Smooth muscle cell (in vitro differentiated cells): ENCODE data around the gene CBARP. TPM values are rescaled to one million over a fixed set of nuclear protein-coding genes. Genes with fewer than 3 reads are reported as not detected.

Source experiments
- DNase-seq: peaks from one replicate; lab custom pipeline; 2025; ENCODE audit not compliant: unreplicated experiment; lab: John Stamatoyannopoulos, UW
- H2AFZ ChIP-seq: fragments of 200-600 bp; sonication (generic); 2 replicates; pipeline ENCODE4 v1.6.0; 2016; ENCODE audit warnings: antibody characterized with exemption, low read depth, mild to moderate bottlenecking
- H3F3A ChIP-seq: fragments of 200-600 bp; sonication (generic); 2 replicates; pipeline ENCODE4 v1.6.0; 2017; ENCODE audit warnings: antibody characterized with exemption, low read depth
- H3K27ac ChIP-seq: fragments of 200-600 bp; sonication (generic); 2 replicates; pipeline ENCODE4 v1.5.1; 2016; ENCODE audit warnings: low read depth, mild to moderate bottlenecking
- H3K27me3 ChIP-seq: fragments of 200-600 bp; sonication (generic); 2 replicates; pipeline ENCODE4 v1.6.1; 2016; ENCODE audit warnings: low read depth, mild to moderate bottlenecking
- H3K36me3 ChIP-seq: fragments of 200-600 bp; sonication (generic); 2 replicates; pipeline ENCODE4 v1.5.1; 2016; ENCODE audit warnings: low read depth
- H3K4me1 ChIP-seq: fragments of 200-600 bp; sonication (generic); 2 replicates; pipeline ENCODE4 v1.5.1; 2016; ENCODE audit warnings: low read depth
- H3K4me2 ChIP-seq: fragments of 200-600 bp; sonication (generic); 2 replicates; pipeline ENCODE4 v1.6.0; 2016; ENCODE audit warnings: mild to moderate bottlenecking
- H3K4me3 ChIP-seq: fragments of 200-600 bp; sonication (generic); 2 replicates; pipeline ENCODE4 v1.5.1; 2016; ENCODE audit warnings: mild to moderate bottlenecking
- H3K79me2 ChIP-seq: fragments of 200-600 bp; sonication (generic); 2 replicates; pipeline ENCODE4 v1.6.0; 2016; ENCODE audit warnings: low read depth, mild to moderate bottlenecking
- H3K9ac ChIP-seq: fragments of 200-600 bp; sonication (generic); 2 replicates; pipeline ENCODE4 v1.6.0; 2016; ENCODE audit warnings: low read depth
- H3K9me3 ChIP-seq: fragments of 200-600 bp; sonication (generic); replicated peaks from 2 replicates; pipeline ENCODE4 v1.5.1; 2016; ENCODE audit warnings: low read depth
- H4K20me1 ChIP-seq: fragments of 200-600 bp; sonication (generic); 2 replicates; pipeline ENCODE4 v1.6.0; 2016; ENCODE audit warnings: low read depth
- CTCF ChIP-seq: fragments of 200-600 bp; sonication (generic); IDR thresholded peaks from 2 replicates; pipeline ENCODE4 v1.5.1; 2017; ENCODE audit warnings: borderline replicate concordance, mild to moderate bottlenecking, antibody characterized with exemption; ENCODE audit not compliant: insufficient read depth, poor library complexity, severe bottlenecking
- WGBS: methylation state at CpG from one replicate; pipeline ENCODE4 v1.1.7; 2016; ENCODE audit warnings: low lambda C conversion rate; 5-methylcytosine and 5-hydroxymethylcytosine counted together
- polyA plus RNA-seq: library from polyadenylated mRNA; unstranded; fragments of >200 nt; fragmentation: Nextera tagmentation; extraction: Ambion mirVana; gene quantifications from 2 replicates; pipeline ENCODE4 v1.2.1, GENCODE V29; 2016
- total RNA-seq: library from RNA; depleted of rRNA; stranded (reverse); fragments of >200 nt; gene quantifications from 2 replicates; pipeline ENCODE4 v1.2.3, GENCODE V29; 2014

CBARP gene
- total and polyA plus RNA-seq, 2 experiments from 2014 or later = 2.7 to 10.5 TPM

- no peak overlapping the region for H3K4me2 ChIP-seq
- 92% methylated on average over 46 of the region's 48 CpGs for WGBS
- DNase-seq = no peak
- no peak overlapping the region for H3K4me3 ChIP-seq
- H2AFZ ChIP-seq = no peak overlapping the region
- H3F3A ChIP-seq = no peaks in the 10 kb centered on the region
- H3K79me2 ChIP-seq = peaks cover 22% of the 10 kb centered on the region
- peaks cover 68% of the 10 kb centered on the region for H4K20me1 ChIP-seq
- TF ChIP-seq CTCF = peak; percentile 50
- H3K9me3 ChIP-seq = no peaks in the 10 kb centered on the region
- no peak overlapping the region for H3K27ac ChIP-seq
- no peaks in the 10 kb centered on the region for H3K36me3 ChIP-seq
- H3K9ac ChIP-seq = no peak overlapping the region
- no peaks in the 10 kb centered on the region for H3K4me1 ChIP-seq
- no peaks in the 10 kb centered on the region for H3K27me3 ChIP-seq
Observed at GRCh38 chr19:1223018-1223855, 14.6 kb downstream of the CBARP start.

DNA sequence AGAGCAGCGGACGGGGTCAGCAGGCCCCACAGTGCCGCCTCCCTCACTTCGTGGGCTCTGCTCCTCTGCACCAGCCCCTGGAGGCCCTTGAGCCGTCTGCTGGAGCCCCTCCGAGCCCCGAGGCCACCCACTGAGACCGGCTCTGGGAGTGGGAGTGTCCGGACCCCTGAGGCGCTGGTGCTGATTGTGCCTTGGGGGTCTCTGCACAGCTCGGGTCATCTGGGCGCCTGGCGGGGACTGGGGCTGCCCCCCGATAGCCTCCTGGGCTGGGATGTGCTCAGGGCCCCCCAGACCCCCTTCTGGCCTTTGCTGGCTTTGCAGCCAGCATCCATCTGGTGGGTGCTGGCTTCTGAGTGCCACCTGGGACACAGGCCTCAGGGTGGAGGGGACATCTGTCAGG lies 15.4 kb downstream of the CBARP start:
- H3K9me3 ChIP-seq = no peaks in the 10 kb centered on the region
- no peak for DNase-seq
- no peak overlapping the region for H3K4me3 ChIP-seq
- H3K4me1 ChIP-seq = no peaks in the 10 kb centered on the region
- peaks cover 30% of the 10 kb centered on the region for H3K79me2 ChIP-seq
- H3K36me3 ChIP-seq = no peaks in the 10 kb centered on the region
- H3K27ac ChIP-seq = no peak overlapping the region
- no peak overlapping the region for H3K9ac ChIP-seq
- H2AFZ ChIP-seq = no peak overlapping the region
- H3K4me2 ChIP-seq = no peak overlapping the region
- TF ChIP-seq CTCF = peak; percentile 15
- no peaks in the 10 kb centered on the region for H3F3A ChIP-seq
- H3K27me3 ChIP-seq = no peaks in the 10 kb centered on the region
- 92% methylated on average over 14 of the region's 14 CpGs for WGBS
- H4K20me1 ChIP-seq = peaks cover 76% of the 10 kb centered on the region

- no peak overlapping the region for H3K9ac ChIP-seq
- H3K27ac ChIP-seq = no peak overlapping the region
- H3K4me3 ChIP-seq = no peak overlapping the region
- H3K79me2 ChIP-seq = peaks cover 36% of the 10 kb centered on the region
- H4K20me1 ChIP-seq = peaks cover 77% of the 10 kb centered on the region
- WGBS = 99% methylated on average over 10 of the region's 22 CpGs
- H2AFZ ChIP-seq = no peak overlapping the region
- no peak for DNase-seq
- no peaks in the 10 kb centered on the region for H3F3A ChIP-seq
- no peak overlapping the region for H3K4me2 ChIP-seq
- TF ChIP-seq CTCF = no peak
- H3K36me3 ChIP-seq = no peaks in the 10 kb centered on the region
- H3K27me3 ChIP-seq = no peaks in the 10 kb centered on the region
- H3K4me1 ChIP-seq = no peaks in the 10 kb centered on the region
- no peaks in the 10 kb centered on the region for H3K9me3 ChIP-seq
Observed at GRCh38 chr19:1221904-1222255, 15.9 kb downstream of the CBARP start.
